DMS114 treated with DMSO at 0.1 percent for 48 hours (cell line): ENCODE measurements around the gene NUTM2B.
"Not testable (repeated sequence)": the region's sequence is repeated elsewhere in the genome, so short reads cannot be mapped to it uniquely, and the experiment has no call there.

Source experiments
- DNase-seq: peaks from one replicate; lab custom pipeline; 2025; ENCODE audit not compliant: unreplicated experiment; lab: John Stamatoyannopoulos, UW

The NUTM2B gene

GRCh38 chr10:79702927-79703326 lies at the start of gene NUTM2B:
Gene NUTM2B (plus strand): TSS chr10:79703227. CDS start chr10:79703610, 383 bp downstream.
- not testable (repeated sequence) for DNase-seq

DNA sequence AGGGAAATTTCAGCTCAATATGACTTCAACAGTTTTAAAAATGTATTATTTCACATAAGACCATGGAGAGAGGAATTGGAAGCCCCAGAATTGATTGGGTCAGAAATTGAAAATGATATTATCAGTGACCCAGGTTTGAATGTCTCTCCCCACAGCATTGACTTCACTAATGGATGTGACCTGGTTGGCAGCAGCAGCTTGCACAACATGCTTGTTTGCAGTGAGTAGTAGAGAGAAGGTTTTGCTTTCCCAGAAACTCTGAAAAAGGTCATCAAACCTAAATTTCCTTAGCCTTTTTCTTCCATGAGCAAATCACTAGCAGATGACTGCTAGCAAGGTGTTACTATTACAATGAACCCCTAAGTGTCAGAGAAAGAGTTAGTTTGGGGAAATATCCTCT lies 39.7 kb upstream of the NUTM2B start:
- DNase-seq: not testable (repeated sequence)

DNA sequence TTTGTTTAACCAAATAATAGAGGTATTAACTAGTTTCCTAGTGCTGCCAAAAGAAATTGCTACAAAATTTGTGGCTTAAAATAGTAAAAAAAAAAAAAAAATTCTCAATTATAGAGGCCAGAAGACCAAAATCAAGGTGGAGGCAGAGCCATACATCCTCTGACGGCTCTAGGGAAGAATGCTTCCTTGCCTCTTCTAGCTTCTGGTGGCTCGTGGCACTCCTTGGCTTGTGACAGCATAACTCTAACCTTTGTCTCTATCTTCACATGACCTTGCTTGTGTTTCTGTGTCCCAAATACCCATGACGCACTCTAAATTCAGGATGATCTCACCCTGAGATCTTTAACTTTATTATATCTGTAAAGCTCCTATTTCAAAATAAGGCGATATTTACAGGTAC lies 38.3 kb upstream of the NUTM2B start:
- not testable (repeated sequence) for DNase-seq

GRCh38 chr10:79669248-79669788 lies 33.7 kb upstream of the NUTM2B start:
- DNase-seq: not testable (repeated sequence)

GRCh38 chr10:79674878-79675277 lies 28.1 kb upstream of the NUTM2B start:
- DNase-seq: not testable (repeated sequence)

DNA sequence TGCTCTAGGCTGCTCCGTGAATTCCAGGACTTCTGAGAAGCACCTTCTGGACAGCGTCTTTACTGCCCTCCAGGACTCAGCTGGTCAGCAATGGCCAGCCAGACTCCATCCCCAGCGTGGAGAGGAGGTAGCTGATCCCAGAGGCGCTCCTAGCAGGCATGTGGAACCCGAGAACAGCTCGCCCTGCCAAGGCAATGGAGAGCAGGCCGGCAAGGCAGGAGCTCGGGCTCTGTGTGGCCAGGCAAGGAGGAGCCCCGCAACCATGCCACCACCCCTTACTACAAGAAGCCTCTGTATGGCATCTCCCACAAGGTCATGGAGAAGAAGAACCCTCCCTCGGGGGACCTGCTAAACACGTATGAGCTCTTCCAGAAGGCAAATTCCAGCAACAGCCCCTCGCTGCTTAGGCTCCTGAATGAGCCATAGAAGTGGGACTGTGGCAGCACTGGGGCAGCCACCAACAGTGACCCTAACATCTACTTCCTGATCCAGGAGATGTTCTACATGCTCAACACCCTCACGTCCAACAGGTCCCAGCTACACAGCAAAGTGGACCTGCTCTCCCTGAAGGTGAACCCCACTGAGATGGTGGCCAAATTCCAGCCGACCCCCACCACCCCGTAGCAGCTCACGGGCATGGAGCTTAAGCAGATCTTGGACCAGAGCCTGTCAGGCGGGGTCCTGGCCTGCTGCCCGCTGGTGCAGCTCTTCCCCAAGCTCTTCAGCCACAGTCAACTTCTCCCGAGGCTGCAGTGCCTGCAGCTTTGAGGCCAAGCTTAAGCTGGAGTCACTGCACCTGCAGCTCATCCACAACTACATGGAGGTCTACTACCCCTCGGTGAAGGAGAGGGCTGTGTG lies 19.8 kb upstream of the NUTM2B start:
- DNase-seq: not testable (repeated sequence)

GRCh38 chr10:79683884-79684720 lies 18.9 kb upstream of the NUTM2B start:
- DNase-seq: not testable (repeated sequence)

DNA sequence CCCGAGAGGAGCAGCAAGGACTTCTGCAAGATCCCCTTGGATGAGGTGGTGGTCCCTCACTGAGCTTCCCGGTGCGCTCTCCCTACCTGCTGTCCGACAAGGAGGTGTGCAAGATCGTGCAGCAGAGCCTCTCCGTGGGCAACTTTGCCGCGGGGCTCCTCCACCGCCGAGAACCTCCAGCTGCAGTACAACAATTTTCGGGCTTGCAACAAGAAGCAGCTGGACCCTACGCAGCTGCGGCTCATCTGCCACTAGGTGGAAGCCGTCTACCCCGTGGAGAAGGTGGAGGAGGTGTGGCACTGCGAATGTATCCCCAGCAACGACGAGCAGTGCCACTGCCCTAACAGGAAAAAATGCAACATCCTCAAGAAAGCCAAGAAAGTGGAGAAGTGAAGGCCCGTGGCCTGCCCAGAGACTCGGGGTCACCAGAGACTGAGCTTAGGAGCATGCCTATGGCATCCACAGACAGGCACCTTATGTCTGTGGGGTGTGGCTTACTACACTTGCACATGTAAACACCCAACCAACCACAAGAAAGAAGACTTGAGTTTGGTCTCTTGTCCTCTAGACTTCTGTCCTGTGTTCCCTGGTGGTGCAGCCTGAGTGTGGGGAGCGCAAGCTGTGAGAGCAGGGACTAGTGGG lies 17.9 kb upstream of the NUTM2B start:
- peak; percentile 14 for DNase-seq

DNA sequence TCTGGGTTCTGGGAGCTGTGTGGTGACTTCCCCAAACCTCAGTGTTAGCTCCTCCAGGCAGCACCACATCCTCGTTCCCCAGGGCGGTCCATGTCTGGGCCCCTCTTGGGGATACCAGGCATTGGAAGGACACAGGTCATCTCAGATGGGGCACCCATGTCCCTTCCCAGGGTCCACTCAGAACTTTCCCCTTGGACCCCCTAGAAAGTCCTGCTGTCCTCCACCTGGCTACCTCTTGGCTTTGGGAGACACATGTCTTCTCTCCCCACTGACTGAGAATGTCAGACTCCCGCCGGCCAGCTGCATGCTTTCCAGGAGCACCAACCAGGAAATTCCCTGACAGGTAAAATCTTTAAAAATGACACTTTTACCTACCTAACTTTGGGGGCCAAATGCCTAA lies 16.4 kb upstream of the NUTM2B start:
- DNase-seq: not testable (repeated sequence)

- not testable (repeated sequence) for DNase-seq
Measured at GRCh38 chr10:79687406-79688150, 15.4 kb upstream of the NUTM2B start.

DNA sequence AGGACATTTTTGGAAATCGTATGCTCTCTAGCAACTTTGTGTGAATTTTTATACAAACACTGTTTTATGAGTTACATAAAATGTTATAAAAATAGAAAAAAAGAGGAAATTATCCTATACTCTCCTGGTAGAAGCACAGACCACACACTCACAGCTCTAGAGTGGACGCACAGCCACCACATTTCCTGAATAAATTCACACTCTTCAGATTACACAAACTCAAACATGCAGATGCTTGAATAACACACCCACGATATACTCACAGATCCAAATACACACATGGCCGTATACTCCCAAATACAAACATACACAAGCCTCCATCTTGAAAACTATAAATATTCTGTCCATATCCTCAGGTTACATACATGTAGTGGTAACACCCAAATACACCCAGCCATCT lies 14.2 kb upstream of the NUTM2B start:
- DNase-seq: not testable (repeated sequence)

DNA sequence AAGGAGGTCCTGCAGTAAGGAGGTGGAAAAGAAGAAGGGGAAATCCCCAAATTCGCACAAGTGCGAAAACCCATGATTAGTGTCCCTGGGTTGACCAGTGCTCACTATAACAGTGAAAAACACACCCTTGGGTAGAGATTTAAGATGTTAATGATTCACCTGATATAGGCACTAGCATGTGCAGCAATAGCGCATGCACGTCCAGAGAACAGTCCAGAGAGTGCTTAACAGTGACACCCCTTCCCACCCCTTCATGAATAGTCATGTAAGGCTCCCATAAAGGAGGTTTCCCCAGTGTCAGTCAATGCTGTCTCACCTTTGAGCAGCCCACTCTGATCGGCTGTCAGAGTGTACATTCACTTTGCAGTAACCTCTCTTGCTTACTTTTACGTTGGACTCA lies 6.4 kb upstream of the NUTM2B start:
- not testable (repeated sequence) for DNase-seq

- DNase-seq: not testable (repeated sequence)
Measured at GRCh38 chr10:79697141-79697540, 5.9 kb upstream of the NUTM2B start.

DNA sequence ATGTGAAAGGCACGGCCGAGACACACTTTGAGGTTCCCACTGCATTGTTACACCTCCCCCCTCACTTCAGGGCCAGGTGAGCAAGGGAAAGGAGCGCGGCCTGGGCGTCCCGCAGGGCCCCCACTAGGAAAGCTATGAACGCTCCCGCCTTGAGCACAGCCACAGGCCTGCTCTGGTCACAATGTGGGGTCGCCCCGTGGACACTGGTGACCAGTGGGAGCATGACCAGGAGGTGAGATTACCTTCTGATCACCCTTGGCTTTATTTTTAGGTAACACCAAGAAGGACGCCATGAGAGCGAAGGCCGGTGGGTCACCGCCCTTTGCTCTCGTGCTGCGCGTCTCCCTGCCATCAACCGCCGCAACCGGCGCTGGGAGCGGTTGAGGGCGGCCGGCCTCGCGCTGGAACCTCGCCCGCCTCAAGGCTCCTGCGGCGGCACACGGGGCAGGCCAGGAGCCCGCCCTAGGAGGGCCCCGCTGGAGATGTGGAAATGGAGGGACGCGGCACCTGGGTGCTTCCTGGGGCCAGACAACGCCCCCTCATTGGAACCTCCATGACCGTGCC lies 2.6 kb upstream of the NUTM2B start:
- DNase-seq: not testable (repeated sequence)

DNA sequence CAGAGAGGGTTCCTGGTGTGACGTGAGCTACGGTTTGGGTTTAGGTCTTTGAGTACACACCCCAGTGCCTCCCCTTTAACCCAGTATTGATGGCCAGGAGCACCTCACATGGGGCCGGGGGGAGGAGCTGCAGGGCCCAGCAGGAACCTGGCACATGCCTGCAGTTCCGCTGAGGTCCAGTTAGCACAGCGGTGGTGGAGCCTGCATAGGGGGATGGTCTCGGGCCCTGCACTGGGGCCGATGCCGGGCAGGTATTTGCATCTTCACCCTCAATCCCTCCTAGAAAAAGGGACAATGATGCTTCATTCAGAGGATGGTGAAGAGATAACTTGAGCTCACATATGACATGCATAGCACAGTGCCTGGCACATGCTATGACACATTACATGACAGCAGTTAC lies 4.0 kb downstream of the NUTM2B start:
- not testable (repeated sequence) for DNase-seq

- not testable (repeated sequence) for DNase-seq
Measured at GRCh38 chr10:79714976-79715375, 11.9 kb downstream of the NUTM2B start.

GRCh38 chr10:79716917-79717579 lies 14.0 kb downstream of the NUTM2B start:
- DNase-seq: not testable (repeated sequence)

GRCh38 chr10:79720000-79720399 lies 17.0 kb downstream of the NUTM2B start:
- DNase-seq: not testable (repeated sequence)

GRCh38 chr10:79726620-79727019 lies 23.6 kb downstream of the NUTM2B start:
- DNase-seq: not testable (repeated sequence)
